GM19467 (cell line): Measurements from ENCODE around the gene PRKAR2B.
A peak's percentile ranks its signal among the peaks of the same experiment; 100 is the strongest.
"Not testable (repeated sequence)": the region's sequence is repeated elsewhere in the genome, so short reads cannot be mapped to it uniquely, and the experiment has no call there.

Experiments used
- ATAC-seq: cut with Tn5 transposase; IDR thresholded peaks from one replicate; pipeline ENCODE4 v1.9.1; 2021; ENCODE audit warnings: mild to moderate bottlenecking, moderate library complexity; ENCODE audit not compliant: unreplicated experiment

The PRKAR2B gene

DNA sequence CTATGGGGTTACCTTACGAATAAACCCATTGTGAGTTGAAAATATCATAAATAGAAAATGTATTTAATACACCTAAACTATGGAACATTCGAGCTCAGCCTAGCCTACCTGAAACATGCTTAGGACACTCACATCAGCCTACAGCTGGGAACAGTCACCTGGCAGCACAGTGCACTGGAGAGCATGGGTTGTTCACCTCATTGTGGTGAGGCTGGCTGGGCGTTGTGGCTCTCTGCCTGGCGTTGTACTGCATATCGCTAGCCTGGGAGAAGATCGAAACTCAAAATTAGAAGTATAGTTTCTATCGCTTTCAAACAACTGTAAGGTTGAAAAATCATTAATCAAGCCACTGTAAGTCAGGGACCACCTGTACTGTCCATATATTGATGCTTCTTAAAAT lies 107.0 kb downstream of the PRKAR2B start:
- ATAC-seq: no peak

DNA sequence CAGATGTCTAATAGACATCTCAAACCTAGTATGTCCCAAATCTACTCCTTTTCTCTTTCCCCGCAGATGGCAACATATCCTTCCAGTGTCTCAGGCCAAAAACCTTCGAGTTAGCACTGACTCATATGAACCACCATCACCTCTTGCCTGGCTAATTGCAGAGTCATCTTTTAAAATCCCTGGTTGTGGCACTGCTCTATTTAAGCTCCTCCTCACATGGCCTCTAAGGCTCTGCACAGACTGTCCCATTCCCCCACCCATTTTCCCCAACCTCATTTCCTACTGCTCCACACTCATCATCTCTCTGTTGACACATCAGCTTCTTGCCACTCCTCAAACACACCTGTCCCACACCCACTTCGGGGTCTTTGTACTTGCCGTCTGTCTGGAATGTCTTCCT lies 107.5 kb downstream of the PRKAR2B start:
- ATAC-seq: no peak

GRCh38 chr7:107154826-107155225 lies 110.3 kb downstream of the PRKAR2B start:
- ATAC-seq: no peak

GRCh38 chr7:107155726-107156125 lies 111.2 kb downstream of the PRKAR2B start:
- ATAC-seq: not testable (repeated sequence)

DNA sequence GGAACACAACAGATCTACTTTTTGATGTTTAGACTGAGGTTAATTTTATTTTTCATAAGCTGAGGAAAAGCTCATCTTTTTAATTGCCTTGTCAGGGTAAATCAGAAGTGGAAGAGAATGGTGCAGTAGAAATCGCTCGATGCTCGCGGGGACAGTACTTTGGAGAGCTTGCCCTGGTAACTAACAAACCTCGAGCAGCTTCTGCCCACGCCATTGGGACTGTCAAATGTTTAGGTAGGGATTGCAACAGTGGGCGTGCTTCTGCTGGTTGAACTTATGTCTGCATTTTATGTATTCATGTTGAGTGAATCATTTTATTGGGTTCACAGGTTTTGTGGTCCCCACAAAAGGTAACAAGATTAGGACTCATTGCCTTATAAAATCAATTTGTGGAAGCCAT lies 112.6 kb downstream of the PRKAR2B start:
- no peak for ATAC-seq

DNA sequence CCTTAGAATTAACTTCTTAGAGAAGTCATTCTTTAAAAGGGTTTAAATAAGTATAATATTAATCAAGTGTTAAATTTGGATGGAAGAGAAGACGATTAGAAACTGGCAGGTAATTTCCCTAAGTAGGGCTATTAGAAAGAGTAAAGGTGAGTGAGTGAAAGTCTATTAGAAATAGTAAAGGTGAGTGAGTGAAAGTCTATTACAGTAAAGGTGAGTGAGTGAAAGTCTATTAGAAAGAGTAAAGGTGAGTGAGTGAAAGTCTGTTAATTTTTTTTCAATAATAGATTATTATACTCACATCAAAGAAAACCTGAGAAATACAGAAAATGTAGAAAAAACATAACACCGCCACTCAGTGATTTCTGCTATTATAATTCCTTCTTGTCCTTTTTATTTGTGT lies 113.5 kb downstream of the PRKAR2B start:
- ATAC-seq: no peak

- no peak for ATAC-seq
Measured at GRCh38 chr7:107160389-107160788, 115.9 kb downstream of the PRKAR2B start.

GRCh38 chr7:107161415-107161814 lies 116.9 kb downstream of the PRKAR2B start:
- ATAC-seq: no peak

DNA sequence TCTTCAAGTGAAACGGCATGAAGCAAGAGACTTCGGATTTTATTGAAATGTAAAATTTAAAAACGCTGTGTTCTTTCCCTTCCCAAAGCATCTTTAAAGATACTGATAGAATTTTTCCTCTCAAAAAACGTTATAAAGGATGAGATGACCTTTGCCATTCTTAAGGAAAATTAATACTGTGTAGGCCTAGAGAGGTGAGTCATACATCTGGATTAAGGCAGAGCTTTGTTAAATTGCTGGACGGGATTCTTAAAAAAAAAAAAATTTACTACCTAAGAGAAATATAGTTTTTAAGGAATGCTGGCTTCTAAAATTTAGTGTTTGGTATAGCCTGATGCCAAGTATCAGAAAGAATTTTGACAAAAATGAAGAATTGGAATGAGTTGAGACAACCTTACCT lies 118.0 kb downstream of the PRKAR2B start:
- no peak for ATAC-seq

DNA sequence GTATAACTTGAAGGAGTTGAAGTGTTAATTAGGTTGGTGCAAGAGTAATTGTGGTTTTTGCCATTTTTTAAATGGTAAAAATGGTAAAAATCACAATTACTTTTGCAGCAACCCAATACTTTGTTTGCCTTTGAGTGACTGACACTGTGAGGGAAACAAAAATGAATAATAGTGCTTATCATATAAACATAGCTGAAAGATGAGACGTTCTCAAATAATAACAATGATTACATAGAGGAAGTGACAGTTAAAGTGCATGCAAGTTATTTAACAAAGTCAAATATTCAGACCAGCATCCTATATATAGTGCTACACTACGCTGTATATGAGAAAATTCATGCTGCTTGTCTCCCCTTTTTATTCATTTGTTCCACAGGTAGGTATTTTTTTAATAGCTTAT lies 119.6 kb downstream of the PRKAR2B start:
- no peak for ATAC-seq

- ATAC-seq: no peak
Measured at GRCh38 chr7:107165341-107165740, 120.8 kb downstream of the PRKAR2B start.

DNA sequence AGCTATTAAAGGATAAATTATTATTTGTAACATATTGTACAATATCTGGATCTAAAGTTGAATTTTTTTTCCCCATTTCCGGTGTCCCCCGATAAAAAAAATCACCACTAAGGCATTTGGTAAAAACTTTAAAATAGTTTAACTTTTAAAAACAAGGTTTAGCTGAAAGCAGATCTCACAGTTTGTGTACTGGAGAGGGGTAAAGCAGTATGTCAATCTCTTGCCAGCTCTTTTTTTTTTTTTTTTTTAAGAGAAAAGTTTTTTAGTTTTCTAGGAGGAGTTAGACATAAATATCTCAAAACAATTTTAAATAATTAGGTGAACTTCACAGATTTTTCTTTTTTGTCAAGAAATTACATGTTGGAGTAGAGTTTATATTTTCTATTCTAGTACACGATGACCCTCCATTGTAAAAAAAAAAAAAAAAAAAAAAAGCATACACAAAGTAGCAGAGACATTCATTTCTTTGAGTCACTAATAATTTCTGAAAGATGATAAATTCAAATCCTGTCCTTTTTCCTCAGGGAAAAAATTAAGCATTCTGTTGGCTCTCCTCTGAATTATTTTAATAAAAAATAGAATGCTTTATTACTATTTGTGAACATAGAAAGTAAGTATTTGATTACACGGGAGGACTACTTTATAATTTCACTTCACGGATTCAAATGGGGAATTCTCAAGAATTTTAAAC lies 122.4 kb downstream of the PRKAR2B start:
- no peak for ATAC-seq

GRCh38 chr7:107167483-107168232 lies 123.2 kb downstream of the PRKAR2B start:
- no peak for ATAC-seq

- peak; percentile 89 for ATAC-seq
Measured at GRCh38 chr7:107168233-107169119, 124.0 kb downstream of the PRKAR2B start, which contains the start of gene HBP1. HBP1 (plus strand) TSS chr7:107169003; CDS start chr7:107179894, 10,891 bp downstream.

DNA sequence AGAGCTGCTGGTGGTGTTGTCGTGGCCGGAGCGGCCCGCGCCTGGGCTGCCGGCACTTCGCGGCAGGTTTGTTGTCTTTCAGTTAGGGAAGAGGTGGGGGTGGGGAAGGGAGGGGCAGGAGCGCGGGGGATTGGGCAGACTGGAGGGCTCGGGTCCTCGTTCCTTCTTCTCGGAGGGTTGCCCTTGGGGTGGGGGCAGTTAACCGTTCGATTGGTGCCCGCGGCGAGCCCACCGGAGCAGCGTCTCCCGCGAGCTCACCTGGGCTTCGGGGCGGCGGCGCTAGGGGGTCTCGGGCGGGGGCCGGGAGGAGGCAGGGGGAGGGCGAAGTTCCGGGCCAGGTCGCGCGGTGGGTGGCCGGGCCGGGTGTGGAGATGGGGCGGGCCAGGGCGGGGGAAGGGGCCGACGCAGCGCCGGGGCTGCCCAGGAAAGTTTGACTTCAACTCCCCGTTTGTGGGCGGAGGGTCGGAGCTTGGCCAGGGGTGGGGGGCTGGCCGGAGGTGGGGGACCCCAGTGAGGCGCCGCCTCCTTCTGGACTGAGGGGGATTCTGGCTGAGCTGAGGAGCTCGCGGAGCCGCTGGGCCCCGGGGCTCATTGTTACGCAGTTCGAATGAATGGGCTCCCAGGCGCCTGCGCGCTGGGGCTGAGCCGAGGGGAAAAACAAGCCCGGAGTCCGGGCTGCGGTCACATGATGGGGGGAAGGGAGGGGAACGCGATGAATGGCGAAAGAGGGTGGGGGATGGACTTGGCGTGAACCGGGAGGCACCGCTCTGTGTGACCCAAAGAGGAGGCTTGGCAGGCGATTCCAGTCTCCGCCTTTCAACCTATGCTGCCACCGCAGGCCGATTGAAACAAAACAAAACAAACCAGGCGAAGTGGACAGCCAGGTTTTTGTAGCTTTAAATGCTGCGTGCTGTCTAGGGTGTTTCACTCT lies 124.9 kb downstream of the PRKAR2B start:
- ATAC-seq: peak; percentile 34

GRCh38 chr7:107170051-107170915 lies 125.8 kb downstream of the PRKAR2B start:
- ATAC-seq: no peak

GRCh38 chr7:107171496-107171895 lies 127.0 kb downstream of the PRKAR2B start:
- ATAC-seq: no peak

- ATAC-seq: no peak
Measured at GRCh38 chr7:107172276-107173032, 127.9 kb downstream of the PRKAR2B start.

- ATAC-seq: no peak
Measured at GRCh38 chr7:107173191-107173590, 128.7 kb downstream of the PRKAR2B start.
